CD4-positive, alpha-beta T cell treated with Interleukin-10 for 1 hour (primary cell): ENCODE measurements around the gene LILRA6.
"Not testable (repeated sequence)": the region's sequence is repeated elsewhere in the genome, so short reads cannot be mapped to it uniquely, and the experiment has no call there.

Experiments
- DNase-seq: peaks from one replicate; pipeline ENCODE4 v3.0.0-alpha.2; 2020

Gene LILRA6

GRCh38 chr19:54262066-54262465, 19.5 kb upstream of the LILRA6 start:
- no peak for DNase-seq

DNA sequence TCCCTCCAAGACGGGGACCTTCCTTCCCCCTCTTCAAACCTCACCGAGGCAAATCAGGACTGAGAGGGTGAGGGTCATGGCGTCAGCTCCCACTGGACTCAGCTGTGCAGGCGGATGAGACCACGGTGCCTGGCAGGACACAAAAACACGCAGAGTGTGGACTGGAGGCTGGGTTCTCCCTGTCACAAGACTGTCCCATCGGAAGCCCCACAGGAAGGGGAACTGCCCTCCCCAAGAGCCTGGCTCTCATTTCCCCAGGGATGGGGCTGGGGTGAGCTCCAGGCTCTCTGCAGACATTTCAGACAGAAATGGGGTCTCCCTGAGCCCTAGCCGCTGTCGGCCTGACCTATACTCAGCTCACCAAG, 14.5 kb upstream of the LILRA6 start, which contains the start of gene LILRB5:
TSS of gene LILRB5 (minus strand) at position 158 of the 365 bp plus-strand sequence. CDS start at position 78, 80 bp downstream.
- DNase-seq = no peak

DNA sequence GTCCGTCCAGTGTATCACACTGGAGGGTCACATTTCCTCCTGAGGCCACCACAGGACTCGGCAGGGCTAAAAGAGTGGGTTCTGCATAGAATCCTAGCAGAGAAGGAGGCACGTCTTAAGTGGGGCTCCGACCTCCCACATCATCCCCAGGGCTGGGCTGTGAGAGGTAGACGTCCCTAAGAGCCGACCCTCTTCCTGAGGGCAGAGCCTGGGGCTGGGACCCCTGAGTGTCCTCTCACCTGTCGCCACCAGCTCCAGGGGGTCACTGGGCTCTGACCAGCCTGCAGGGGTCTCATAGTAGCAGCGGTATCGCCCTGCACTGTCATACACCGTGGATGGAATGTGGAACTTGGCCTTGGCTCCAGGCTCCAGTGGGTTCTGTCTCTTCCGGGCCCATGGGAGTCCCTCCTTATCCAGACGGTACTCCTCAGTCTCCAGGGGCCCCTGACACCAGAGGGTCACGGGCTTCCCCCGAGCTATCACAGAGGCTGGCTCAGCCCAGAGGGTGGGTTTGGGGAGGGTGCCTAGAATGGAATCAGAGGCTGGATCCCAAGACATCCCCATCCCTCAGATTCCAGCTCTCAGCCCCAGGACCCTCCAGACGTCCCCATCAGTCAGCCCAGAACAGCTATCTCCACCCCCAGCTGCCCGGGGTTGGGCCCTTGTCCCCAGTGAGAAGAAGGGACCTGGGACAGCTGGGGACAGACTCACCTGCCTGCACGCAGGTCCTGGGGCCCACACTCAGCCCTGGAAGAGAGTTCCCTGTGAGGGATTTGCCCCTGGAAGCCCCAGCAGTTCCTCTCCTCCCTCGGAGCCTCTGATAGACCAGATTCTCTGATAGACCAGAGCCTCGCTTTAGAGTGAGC, 13.9 kb upstream of the LILRA6 start:
- no peak for DNase-seq

DNA sequence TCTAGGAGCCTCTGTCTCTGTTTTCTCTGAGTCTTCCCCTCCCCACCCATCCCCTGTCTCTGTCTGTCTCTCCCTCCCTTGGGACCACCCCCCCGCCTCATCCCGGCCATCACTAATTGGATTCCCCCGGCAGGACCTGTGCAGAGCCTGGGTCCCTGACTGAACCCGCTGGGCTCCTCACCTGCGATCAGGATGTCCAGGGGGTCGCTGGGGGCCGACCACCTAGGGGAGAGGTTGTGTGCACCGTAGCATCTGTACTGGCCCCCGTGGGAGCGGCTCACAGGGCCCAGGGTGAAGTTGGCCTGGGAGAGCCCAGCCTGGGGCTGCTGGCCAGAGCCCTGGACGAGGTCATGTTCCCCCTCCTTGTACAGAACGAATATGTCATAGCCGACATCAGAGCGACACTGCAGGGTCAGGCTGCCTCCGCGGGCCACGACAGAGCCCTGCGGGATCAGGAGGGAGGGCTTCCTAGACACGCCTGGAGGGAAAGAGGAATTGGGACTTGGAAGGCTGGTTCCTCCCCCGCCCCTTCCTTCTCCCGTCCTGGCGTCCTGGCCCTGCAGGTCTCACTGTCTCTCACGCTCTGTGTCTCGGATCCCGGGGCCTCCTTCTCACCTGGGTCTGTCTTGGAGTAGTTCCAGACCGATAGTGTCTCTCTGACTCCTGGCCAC, 12.7 kb upstream of the LILRA6 start:
- no peak for DNase-seq

- DNase-seq = no peak
Observed at GRCh38 chr19:54254195-54254906, 11.8 kb upstream of the LILRA6 start.

GRCh38 chr19:54253331-54254194, 11.0 kb upstream of the LILRA6 start:
- DNase-seq = no peak

DNA sequence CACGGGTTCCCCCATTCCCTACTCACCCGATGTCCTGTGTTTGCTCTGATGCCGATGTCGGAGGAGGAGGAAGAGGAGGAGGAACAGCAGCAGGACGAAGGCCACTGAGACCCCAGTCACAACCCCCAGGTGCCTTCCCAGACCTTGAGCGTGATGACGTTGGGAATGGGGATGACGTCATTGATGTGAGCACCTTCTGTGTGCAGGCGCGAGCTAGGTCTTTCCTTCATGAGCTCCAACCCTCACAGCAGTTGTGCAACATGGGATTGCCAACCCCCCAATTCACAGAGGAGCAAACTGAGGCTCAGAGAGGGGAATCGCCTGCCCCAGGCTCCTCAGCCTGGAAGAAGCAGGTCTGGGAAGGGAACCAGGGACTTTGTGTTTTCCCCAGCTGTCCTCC, 10.3 kb upstream of the LILRA6 start:
- DNase-seq = no peak

DNA sequence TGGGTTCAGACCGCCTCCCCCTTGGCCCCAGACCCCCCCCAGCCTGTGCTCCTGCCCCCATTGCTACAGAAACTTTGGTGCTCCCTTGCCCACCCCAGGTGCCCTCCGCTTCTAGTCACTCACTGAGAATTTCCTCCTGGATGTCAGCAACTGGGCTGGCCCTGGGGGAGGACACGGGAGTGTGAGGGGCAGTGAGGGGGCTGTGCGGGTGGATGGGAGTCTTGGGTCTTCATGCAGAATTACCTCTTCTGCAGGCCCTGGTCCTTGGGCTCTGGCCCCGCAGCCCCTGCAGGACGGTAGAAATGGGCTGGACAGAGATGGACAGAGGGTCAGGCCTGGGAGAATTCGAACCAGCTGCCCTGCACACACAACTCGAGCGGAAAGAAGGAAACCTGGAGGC, 9.7 kb upstream of the LILRA6 start:
- DNase-seq = no peak

- DNase-seq = peak; percentile 35
Observed at GRCh38 chr19:54248016-54248601, 5.5 kb upstream of the LILRA6 start.

DNA sequence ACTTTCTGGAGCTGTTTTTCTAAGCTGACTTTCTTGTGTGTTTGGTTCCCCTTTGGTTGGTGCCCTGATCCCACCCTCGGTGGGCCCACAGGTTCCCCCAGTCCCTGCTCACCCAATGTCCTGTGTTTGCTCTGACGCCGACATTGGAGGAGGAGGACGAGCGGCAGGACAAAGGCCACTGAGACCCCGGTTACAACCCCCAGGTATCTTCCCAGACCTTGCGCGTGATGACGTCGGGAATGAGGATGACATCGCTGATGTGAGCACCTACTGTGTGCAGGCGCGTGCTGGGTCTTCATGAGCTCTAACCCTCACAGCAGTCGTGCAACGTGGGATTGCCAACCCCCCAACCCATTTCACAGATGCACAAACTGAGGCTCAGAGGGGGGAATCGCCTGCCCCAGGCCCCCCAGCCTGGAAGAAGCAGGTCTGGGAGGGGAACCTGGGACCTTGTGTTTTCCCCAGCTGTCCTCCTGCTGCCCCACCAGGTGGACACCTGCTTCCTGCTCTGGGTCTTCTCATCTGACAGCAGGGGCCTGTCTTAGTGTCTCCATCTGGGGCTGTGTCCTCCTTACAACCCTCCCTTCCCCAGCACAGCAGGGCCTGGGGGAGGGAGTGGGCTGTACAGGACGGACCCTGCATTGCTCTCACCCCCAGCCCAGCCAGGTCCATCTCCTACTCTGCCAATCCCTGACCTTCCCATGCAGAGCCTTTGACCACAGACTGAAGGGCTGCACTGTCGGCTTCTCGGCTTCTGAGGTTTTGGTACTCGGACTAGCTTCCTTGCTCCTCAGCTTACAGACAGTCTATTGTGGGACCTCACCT, 4.7 kb upstream of the LILRA6 start:
- no peak for DNase-seq

DNA sequence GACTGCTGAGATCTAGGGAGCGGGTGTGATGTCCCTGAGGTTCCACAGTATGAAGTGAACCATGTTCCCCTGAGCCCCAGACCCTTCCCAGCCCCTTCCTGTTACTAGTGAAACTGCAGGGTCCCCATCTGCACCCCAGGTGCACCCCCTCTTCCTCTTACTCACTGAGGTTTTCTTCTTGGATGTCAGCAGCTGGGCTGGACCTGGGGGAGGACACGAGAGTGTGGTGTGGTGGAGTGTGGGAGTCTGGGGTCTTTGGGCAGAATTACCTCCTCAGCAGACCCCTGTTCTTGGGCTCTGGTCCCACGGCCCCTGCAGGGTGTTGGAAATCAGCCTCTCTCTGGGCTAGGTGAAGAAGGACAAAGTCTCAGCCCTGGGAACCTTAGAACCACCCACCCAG, 3.3 kb upstream of the LILRA6 start:
- DNase-seq = no peak

DNA sequence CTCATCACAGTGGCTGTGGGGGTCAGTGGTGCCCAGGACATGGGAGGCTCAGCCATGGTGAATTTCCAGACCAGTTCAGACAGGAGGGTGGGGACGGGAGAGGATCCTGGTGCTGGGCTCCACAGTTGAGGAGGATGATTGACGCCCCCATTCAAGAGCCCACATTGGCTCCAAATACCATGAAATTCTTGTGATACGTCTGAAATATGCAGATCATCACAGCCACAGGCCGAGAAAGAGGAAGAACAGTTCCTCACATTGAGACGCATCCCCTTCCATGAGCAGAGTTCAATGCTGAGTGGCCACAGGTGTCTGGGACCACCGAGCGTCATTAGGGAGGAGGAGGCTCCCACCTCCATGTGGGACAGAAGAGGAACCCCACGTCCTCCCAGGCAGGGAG, 1.2 kb upstream of the LILRA6 start:
- not testable (repeated sequence) for DNase-seq

GRCh38 chr19:54242234-54242633, 356 bp downstream of the LILRA6 start:
- DNase-seq = not testable (repeated sequence)

DNA sequence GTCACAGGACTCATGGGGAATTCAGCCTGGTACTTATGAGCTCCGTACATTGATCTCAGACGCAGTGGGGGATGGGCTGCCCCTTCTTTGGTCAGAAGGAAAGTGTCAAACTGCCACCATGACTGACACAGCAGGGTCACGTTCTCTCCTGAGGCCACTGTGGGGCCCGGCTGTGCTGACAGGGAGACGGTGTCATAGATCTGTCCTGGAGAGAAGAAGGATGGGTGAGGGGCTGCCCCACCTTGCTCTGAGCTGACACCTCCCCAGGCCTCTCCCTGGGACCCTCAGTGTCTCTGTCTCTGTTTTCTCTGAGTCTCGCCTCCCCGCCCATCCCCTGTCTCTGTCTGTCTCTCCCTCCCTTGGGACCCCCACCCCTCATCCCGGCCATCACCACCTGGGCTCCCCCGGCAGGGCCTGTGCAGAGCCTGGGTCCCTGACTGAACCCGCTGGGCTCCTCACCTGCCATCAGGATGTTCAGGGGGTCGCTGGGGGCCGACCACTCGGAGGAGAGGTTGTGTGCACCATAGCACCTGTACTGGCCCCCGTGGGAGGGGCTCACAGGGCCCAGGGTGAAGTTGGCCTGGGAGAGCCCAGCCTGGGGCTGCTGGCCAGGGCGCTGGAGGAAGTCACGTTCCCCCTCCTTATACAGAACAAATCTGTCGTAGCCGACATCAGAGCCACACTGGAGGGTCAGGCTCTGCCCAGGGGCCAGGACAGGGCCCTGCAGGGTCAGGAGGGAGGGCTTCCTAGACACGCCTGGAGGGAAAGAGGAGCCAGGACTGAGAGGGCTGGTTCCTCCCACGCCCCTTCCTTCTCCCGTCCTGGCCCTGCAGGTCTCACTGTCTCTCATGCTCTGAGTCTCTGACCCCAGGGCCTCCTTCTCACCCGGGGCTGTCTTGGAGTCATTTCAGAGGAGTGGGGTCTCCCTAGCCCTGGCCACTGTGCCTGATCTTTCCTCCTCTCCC, 1.9 kb downstream of the LILRA6 start:
- not testable (repeated sequence) for DNase-seq

GRCh38 chr19:54239491-54240371, 2.9 kb downstream of the LILRA6 start:
- DNase-seq = not testable (repeated sequence)

DNA sequence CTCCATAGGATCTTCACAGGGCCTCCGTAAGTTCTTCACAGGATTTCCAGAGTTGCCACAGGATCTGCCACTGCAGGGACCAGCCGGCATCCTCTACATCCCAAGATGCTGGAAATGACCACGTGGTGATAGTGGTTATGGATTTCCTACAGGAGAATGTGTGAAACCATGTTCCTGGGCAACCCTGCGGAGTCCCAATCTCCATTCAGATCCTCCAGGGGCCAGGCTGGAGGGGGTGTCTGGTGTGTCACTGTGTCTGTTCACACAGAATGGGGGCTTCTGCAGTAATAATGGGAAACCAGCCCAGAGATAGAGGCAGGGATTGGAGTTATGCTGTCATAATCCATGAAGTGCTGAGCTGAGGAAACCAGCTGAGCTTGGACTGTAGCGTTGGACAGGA, 8.6 kb downstream of the LILRA6 start:
- DNase-seq = no peak

DNA sequence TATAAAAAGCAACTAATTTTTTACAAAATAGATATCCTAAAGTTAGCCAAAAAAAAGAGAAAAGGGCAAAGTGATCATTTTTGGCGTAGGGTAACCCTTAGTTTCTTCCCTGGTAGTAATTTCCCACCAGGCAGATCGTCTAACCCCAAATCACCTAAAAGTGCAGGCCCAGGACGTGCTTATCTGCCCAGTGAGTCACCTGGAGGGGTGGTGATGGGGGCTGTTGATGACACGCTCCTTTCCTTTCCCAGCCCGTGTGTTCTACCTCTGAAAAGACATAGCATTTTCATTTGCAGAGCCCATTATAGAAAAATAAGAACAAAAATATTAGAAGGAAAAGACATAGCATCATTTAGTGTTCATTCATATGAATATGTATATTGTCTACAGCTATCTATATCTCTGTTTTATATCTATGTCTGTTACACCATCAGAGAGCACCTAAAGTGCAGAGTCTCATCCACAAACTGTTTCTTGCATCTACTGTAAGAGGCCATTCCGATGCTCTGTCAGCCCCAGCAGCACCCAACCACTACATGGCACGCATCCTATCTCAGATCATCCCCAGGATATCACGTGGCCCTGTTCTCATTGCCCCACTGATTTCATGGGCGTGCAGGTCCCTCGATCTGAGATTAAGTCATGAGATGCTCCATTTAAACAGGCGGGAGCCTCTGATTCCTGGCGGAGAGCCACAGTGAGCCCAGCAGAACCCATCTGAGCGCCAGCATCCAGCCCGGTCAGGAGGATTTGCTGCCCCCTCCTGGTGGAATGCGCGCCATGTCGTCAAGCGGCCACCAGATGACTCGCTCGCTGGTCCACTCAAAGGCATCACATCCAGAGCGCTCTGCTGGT, 11.3 kb downstream of the LILRA6 start:
- peak; percentile 86 for DNase-seq

DNA sequence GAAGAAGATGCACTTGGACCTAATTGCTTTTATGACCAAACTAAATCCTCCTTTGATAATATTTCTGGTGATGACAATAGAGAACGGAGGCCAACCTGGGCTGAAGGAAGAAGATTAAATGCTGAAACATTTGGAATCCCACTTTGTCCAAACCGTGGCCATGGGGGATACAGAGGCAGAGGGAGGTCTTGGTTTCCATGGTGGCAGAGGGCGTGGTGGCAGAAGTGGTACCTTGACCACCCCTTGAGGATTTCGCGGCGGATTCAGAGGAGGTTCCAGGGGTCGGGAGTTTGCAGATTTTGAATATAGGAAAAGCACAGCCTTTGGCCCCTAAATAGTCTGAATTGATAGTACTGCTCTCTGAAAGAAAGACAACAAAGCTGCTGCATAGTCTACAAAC, 12.6 kb downstream of the LILRA6 start:
- no peak for DNase-seq
